ENCODE data around the gene CNPY3. TPM values are rescaled to one million over a fixed set of nuclear protein-coding genes. Genes with fewer than 3 reads are reported as not detected.

Gene CNPY3
- total and polyA plus RNA-seq, 2 of the 13 experiments (the other 11 are each of a cell fraction or from before 2014, with no cell fraction given) = 42.3 to 60.2 TPM

- TF ChIP-seq ZNF281 (CRISPR knock-in tag; IDR thresholded peaks at IDR 0.05; ENCODE audit: borderline replicate concordance) (peak; percentile 72; the same call in 1 of the 2 replicates), E2F5 (CRISPR knock-in tag; conservative IDR thresholded peaks at IDR 0.05) (no peak), SATB2 (CRISPR knock-in tag; IDR thresholded peaks at IDR 0.05) (peak; percentile 28), ZBTB8A (CRISPR knock-in tag; IDR thresholded peaks at IDR 0.05; ENCODE audit: borderline replicate concordance, low read depth) (0 out of 2 replicates have a peak, but pooled peaks have one; percentile 84), STAG1 (CRISPR knock-in tag; IDR thresholded peaks at IDR 0.05) (no peak), TEAD2 (CRISPR knock-in tag; IDR thresholded peaks at IDR 0.05) (peak; percentile 62; the same call in 1 of the 2 replicates), ZNF207 (IDR thresholded peaks at IDR 0.05; ENCODE audit: borderline replicate concordance) (no peak), ZBTB7A (CRISPR knock-in tag; IDR thresholded peaks at IDR 0.05) (peak; percentile 84), SMARCC2 (IDR thresholded peaks at IDR 0.05) (no peak), MXD1 (CRISPR knock-in tag; IDR thresholded peaks at IDR 0.05) (peak; percentile 76), NCOA2 (CRISPR knock-in tag; IDR thresholded peaks at IDR 0.05) (peak; percentile 34; the same call in 1 of the 2 replicates), ZNF816 (CRISPR knock-in tag; IDR thresholded peaks at IDR 0.05; ENCODE audit: borderline replicate concordance) (peak; percentile 65; the same call in 1 of the 2 replicates), HNRNPH1 (optimal IDR thresholded peaks at IDR 0.05; ENCODE audit: low read depth, low read length) (no peak), ZNF10 (CRISPR knock-in tag; IDR thresholded peaks at IDR 0.05; ENCODE audit: borderline replicate concordance, low read depth) (no peak), KAT7 (CRISPR knock-in tag; IDR thresholded peaks at IDR 0.05; ENCODE audit: borderline replicate concordance) (peak; percentile 90; the same call in 1 of the 2 replicates), ZNF550 (CRISPR knock-in tag; IDR thresholded peaks at IDR 0.05; ENCODE audit: borderline replicate concordance) (no peak; the same call in none of the 2 replicates), ZBTB14 (CRISPR knock-in tag; IDR thresholded peaks at IDR 0.05) (no peak; the same call in 1 of the 2 replicates), ZFX (CRISPR knock-in tag; IDR thresholded peaks at IDR 0.05; ENCODE audit: low read depth) (peak; percentile 100), ZFP1 (CRISPR knock-in tag; IDR thresholded peaks at IDR 0.05) (no peak; the same call in 1 of the 2 replicates), ZNF570 (CRISPR knock-in tag; IDR thresholded peaks at IDR 0.05; ENCODE audit: borderline replicate concordance) (no peak)
- TF ChIP-seq, protein P1, sequence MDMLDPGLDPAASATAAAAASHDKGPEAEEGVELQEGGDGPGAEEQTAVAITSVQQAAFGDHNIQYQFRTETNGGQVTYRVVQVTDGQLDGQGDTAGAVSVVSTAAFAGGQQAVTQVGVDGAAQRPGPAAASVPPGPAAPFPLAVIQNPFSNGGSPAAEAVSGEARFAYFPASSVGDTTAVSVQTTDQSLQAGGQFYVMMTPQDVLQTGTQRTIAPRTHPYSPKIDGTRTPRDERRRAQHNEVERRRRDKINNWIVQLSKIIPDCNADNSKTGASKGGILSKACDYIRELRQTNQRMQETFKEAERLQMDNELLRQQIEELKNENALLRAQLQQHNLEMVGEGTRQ (IDR thresholded peaks at IDR 0.05; ENCODE audit: low read depth, low read length) = 0 out of 2 replicates have a peak, but pooled peaks have one; percentile 9
- TF ChIP-seq, protein P1 (CRISPR knock-in tag; IDR thresholded peaks at IDR 0.05; ENCODE audit: borderline replicate concordance) = no peak
Observed at GRCh38 chr6:42890311-42891198, 38.7 kb upstream of the CNPY3 start (continued).
